ENCODE measurements around the gene MRRF.
A peak's percentile ranks its signal among the peaks of the same experiment; 100 is the strongest.
"Not testable (repeated sequence)": the region's sequence is repeated elsewhere in the genome, so short reads cannot be mapped to it uniquely, and the experiment has no call there.

MRRF gene

GRCh38 chr9:122356627-122357026 lies 91.9 kb downstream of the MRRF start:
- DNase-seq (ENCODE audit: low read depth) = no peak

- no peak for DNase-seq (ENCODE audit: low read depth)
Measured at GRCh38 chr9:122360891-122361290, 96.2 kb downstream of the MRRF start.

GRCh38 chr9:122363131-122363530 lies 98.4 kb downstream of the MRRF start:
- not testable (repeated sequence) for DNase-seq (ENCODE audit: low read depth)

GRCh38 chr9:122364117-122364782 lies 99.6 kb downstream of the MRRF start:
- no peak for DNase-seq (ENCODE audit: low read depth)

- peak; percentile 46 for DNase-seq (ENCODE audit: low read depth)
Measured at GRCh38 chr9:122364783-122365150, 100.1 kb downstream of the MRRF start.

GRCh38 chr9:122366074-122366660 lies 101.5 kb downstream of the MRRF start:
- no peak for DNase-seq (ENCODE audit: low read depth)

- no peak for DNase-seq (ENCODE audit: low read depth)
Measured at GRCh38 chr9:122367065-122367464, 102.4 kb downstream of the MRRF start.

GRCh38 chr9:122367774-122368460 lies 103.2 kb downstream of the MRRF start:
- no peak for DNase-seq (ENCODE audit: low read depth)

DNA sequence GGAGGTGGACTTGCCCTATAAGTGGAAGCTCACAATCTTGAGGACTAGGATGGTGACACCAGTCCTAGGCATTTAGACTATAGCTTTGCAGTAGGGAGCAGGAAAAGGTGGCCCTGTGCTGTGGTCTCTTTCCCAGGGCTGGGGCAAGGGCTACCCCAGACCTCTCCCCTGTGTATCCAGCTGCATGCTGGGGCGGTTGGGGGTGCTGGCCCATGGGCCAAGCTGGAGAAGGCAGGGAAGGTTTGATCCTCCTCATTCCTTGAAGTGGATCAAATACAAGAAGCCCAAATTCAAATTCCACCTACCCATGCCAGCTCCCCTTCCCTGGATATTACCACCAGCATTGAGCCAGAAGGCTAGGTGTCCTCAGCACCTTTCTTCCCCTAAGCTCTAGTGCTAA lies 104.0 kb downstream of the MRRF start:
- no peak for DNase-seq (ENCODE audit: low read depth)

- DNase-seq (ENCODE audit: low read depth) = no peak
Measured at GRCh38 chr9:122370303-122370702, 105.6 kb downstream of the MRRF start.

DNA sequence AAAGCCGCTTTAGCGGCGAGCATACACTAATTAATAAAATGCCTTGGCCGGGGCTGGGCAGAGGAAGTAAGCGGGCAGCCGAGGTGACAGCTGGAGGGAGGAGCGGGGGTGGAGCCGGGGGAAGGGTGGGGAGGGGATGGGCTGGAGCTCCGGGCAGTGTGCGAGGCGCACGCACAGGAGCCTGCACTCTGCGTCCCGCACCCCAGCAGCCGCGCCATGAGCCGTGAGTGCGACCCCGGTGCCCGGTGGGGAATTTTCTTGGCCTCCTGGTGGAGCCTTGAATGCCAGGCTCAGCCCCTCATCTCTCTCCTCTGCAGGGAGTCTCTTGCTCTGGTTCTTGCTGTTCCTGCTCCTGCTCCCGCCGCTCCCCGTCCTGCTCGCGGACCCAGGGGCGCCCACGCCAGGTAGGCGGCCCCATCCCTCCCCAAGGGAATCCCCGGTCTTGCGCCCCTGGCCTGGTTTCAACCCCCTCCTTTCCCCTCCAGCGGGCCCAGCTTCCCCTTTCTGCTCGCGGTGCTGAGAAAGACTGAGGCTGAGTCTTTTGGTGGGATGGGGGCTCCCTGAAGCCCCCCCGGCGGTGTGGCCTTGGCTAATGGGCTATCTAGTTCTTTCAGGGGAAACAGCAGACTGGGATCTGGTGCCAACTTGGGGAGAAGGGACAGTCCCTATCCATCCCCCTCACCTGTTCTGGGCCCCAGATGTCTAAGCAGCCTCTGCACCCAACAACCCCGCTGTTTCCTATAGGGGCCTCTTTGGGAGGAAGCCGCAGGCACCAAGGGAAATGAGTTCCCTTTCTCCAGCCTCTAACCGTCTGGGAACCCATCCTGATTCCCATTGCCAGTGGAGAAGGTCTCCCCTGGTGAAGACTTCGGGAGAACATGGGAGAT lies 106.4 kb downstream of the MRRF start, which contains the start of gene PTGS1:
Gene PTGS1 (plus strand): TSS at position 156 of the 887 bp plus-strand sequence. CDS start 61 bp downstream, at position 217.
- no peak for DNase-seq (ENCODE audit: low read depth)

GRCh38 chr9:122371846-122372245 lies 107.2 kb downstream of the MRRF start:
- DNase-seq (ENCODE audit: low read depth) = no peak

DNA sequence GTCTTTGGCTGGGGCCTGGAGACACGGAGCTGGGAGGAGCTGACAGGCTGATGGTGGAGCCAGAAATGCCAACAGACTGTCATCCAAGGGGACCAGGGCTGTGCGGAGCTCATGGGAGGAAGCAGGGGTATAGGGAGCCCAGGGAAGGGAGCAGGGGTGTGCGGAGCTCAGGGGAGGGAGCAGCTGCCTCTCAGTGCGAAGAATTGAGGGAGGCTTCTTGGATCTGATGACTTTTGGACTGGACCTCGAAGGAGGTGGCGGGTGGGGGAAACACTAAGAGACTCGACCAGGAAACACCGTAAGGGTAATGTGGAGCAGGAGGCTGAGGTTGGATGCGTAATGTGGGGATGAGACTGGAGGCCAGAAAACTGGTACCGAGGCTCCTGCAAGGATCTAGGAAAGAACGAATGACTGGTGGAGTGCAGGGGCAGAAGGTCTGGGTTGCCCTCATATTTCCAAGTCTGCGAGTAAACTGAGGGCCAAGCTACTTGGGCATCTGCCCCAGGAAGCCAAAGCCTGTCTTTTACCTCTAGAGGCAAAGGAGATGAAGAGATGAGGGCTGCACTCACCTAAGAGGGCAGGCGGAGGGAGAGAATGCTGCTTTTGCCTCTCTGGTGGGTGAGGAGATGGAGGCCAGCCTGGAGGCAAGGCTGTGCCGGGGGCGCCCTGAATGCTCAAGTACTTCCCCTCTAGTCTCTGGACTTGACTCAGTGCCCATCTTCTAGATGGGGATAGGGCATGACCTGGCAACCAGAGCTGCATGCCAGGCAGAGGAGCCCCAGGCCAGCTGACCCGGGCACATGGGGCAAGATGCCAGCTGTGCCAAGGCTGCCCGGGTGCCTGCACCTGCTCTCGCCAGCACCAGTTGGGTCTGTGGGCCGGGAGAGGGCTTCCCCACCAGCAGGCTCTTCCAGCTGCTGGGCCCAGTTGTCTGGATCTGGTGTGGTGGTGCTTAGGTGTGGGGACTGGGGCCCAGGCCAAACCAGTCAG lies 108.5 kb downstream of the MRRF start:
- no peak for DNase-seq (ENCODE audit: low read depth)

DNA sequence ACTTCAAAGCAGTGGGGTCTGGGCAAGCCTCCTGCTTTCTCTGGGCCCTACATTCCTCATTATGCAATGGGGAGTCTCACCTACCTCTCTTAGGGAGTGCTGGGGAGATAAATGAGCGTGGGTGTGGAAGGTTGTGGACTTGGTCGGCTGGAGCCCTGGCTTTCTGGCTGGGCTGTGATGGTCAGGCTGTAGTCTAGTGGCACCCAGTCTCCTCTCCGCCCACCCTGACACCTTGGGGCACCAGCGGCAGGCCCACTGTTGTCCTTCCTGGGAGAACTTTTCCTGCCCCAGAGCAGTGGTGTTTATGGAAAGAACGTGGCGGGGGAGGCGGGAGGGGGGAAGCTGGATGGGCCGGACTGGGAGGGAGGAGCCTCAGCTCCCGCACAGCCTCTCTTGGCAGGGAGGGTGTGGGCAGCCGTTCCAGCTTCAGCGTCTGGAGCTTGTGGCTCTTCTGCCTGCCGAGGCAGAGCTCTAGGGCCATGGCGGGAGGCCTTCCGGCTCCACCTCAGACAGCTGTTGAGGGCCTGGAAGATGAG lies 110.3 kb downstream of the MRRF start:
- DNase-seq (ENCODE audit: low read depth) = peak; percentile 50

DNA sequence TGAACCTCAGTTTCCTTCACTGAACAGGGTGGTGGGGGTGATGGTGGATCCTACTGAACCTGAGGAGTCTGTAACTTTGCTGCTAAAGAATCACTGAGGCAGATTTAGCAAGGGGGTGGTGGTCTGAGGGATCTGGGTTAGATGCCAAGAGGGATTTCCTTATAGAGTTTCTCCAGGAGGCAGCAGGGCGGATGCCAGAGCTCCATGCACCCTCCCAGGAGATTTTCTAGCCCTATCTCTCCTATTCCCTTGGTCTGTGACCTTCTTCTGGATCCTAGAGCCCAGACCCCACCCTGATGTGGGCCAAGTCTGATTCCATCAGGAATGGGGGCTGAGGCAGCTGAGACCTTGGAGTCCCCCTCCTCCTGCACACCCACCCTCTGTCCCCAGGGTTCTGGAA lies 112.1 kb downstream of the MRRF start:
- no peak for DNase-seq (ENCODE audit: low read depth)

DNA sequence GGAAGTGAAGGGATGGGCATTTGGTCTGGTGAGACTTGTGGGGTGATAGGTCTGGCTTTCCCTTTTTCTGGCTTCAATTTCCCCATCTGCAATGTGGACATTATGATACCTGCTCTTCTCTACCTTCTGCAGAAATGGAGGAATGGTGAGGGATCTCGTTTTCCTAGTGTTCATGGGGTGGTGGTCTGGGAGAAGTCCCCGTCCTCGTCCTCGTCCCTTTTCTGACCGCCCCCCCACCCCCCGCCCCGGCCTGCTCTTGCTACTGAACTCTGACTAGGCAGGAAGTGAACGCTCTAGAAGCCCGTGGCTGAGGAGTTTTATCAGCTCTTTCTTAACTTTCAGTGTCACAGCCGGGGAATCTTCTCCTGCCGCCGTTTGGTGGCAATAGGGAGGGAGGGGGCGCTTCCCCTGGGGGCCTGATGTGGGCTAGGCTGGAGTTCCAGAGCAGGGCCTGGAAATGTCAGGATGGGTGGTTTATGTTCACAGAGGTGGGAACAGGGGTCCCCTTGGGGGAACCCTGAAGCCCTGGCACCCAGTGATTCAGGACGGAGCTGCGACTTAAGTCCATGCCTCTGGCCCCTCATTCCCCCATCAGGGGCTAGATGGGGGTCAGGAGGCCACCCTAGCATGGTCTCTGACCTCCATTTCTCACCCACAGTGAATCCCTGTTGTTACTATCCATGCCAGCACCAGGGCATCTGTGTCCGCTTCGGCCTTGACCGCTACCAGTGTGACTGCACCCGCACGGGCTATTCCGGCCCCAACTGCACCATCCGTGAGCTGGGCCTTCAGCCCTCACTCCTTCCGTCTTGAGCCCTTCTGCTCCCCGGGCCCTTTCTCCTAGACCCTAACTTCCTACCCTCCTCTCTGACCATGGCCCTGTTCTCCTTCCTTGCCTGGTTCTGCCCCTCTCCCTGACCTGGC lies 112.8 kb downstream of the MRRF start:
- DNase-seq (ENCODE audit: low read depth) = no peak

- no peak for DNase-seq (ENCODE audit: low read depth)
Measured at GRCh38 chr9:122378236-122378635, 113.6 kb downstream of the MRRF start.

DNA sequence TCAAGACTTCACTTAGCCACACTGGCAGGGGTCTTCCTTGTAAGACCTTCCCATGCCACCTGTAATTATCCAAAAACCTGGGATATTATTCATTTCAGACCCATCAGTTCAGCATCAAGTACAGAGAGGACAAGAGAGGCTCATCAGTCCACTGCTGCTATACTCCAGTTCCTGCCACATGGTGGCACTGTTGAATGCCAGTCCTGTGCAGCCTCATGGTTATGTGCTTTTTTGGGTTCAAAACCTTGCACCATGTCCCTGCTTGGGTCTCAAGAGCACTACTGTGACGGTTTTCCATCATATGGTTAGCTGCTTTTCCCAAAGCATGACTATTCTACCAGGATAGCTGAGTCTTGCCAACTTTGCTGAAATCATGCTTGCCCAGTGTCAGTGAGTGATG lies 114.7 kb downstream of the MRRF start:
- DNase-seq (ENCODE audit: low read depth) = no peak

GRCh38 chr9:122380293-122380692 lies 115.6 kb downstream of the MRRF start:
- no peak for DNase-seq (ENCODE audit: low read depth)
